HG02642 (cell line): ENCODE data around the gene OR10G7.
"Not testable (repeated sequence)": the region's sequence is repeated elsewhere in the genome, so short reads cannot be mapped to it uniquely, and the experiment has no call there.

ENCODE experiments used
- ATAC-seq: cut with Tn5 transposase; IDR thresholded peaks from one replicate; pipeline ENCODE4 v1.9.1; 2021; ENCODE audit warnings: mild to moderate bottlenecking; ENCODE audit not compliant: unreplicated experiment, poor library complexity

Gene OR10G7

GRCh38 chr11:124050748-124051147 is 9.6 kb upstream of the OR10G7 start:
- ATAC-seq = no peak

DNA sequence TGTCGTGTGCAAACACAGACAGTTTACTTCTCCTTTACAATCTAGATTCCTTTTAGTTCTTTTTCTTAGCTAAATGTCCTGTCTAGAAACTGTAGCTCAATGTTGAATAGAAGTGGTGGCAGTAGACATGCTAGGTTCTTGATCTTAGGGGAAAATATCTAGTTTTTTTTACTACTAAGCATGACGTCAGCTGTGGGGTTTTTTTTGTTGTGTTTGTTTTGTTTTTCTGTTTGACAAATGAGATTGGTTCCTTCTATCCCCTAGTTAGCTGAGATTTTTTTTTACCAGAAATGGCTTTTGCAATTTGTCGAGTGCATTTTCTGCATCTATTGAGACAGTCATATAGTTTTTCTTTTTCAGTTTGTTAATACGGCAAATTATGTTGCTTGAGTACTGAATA is 2.3 kb upstream of the OR10G7 start:
- no peak for ATAC-seq

- ATAC-seq = no peak
These were observed 1.6 kb downstream of the OR10G7 start for GRCh38 chr11:124039557-124039956.

DNA sequence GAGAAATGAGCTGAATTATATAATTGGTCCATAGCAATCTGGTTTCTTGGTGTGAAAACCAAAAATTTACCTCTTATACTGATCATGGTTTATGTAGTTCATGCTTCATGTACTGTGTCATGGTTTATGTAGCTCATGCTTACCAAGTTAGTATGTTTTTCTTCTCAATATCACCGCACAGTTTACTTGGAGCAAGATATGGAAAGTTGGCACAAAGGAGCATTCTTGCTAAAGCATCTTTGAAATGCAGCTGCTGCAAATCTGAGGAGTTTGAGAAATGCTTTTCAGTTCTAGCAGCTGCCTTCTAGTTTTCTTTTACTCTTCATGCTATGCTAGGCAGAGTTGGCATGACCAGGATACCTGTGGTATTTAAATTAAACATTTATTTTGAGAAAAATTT is 4.5 kb downstream of the OR10G7 start:
- no peak for ATAC-seq

DNA sequence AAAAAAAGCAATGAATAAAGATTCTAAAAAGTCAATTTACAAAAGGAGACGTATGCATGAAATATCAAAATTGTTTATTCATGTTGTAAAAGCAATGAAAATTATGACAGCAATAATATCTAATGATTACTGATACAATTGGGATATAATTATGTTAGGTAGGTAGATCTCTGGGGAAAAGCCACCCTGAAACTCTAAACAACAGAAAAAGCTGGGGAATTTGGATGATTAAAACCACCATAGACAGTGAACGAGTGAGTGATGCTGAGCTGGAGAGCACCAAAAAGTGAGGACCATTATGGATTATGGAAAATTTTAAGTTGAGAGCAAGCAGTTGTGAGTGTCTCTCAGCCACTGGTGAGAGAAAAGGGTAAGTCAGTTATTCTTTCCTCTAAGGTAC is 14.6 kb downstream of the OR10G7 start, which contains the start of gene OR10G8:
TSS of gene OR10G8 (plus strand) at position 301 of the 400 bp plus-strand sequence. CDS start 2,825 bp downstream, outside the sequence.
- ATAC-seq = no peak

GRCh38 chr11:124015837-124016236 is 25.3 kb downstream of the OR10G7 start:
- not testable (repeated sequence) for ATAC-seq

GRCh38 chr11:124012697-124013096 is 28.4 kb downstream of the OR10G7 start, which contains the start of gene OR10G4:
OR10G4 (plus strand) TSS chr11:124012997; CDS start chr11:124015575, 2,578 bp downstream.
- ATAC-seq = no peak

GRCh38 chr11:123995119-123995518 is 46.0 kb downstream of the OR10G7 start, which contains the start of gene OR10G6:
OR10G6 (minus strand) TSS chr11:123995161; CDS start chr11:123995161, 0 bp downstream.
- no peak for ATAC-seq
